Activated gamma-delta T cell treated with Interleukin-2 at 50 U/mL for 16 hours (primary cell): Measurements from ENCODE around the gene ATP5F1B.
A peak's percentile ranks its signal among the peaks of the same experiment; 100 is the strongest.

Experiments
- DNase-seq: peaks from one replicate; pipeline ENCODE4 v3.0.0-alpha.2; 2020

The ATP5F1B gene

DNA sequence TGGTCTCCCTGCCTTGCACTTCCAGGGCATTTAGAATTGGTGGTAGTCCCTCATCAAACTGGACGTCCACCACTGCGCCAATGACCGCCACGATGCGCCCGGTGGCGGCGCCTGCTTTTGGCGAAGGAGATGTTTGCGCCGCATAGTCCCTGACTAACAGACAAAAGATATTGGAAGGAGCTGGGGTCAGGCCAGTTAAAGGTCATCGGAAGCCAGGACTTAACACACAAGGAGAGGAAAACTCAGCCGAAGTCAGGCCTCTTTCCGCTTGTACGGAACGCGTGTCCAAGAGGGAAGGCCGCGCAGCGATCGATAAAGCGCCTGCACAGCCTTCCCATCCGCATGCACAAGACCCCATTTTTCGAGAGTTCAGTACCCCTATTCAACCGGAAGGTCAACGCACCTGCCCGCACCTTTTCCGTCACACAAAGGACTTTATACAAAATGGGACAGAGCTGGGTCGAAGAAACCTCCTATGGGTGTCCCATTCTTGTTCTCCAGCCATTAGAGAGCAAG is 525 bp downstream of the ATP5F1B start:
- DNase-seq, result no peak

DNA sequence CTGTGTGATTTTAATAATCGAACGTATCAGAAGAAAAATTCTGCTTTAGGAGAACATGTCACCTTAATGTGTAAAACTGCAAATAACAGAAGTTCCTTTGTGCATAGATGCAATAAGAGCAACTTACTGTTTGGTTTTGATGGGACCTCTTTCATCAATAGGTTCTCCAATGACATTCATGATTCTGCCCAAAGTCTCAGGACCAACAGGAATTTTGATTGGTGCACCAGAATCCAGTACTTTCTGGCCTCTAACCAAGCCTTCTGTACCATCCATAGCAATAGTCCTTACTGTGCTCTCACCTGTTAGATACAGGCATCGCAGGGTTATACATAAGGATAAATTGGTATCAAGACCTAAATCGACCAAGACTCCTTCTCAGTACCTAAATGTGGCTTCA is 1.1 kb downstream of the ATP5F1B start:
- no peak for DNase-seq

DNA sequence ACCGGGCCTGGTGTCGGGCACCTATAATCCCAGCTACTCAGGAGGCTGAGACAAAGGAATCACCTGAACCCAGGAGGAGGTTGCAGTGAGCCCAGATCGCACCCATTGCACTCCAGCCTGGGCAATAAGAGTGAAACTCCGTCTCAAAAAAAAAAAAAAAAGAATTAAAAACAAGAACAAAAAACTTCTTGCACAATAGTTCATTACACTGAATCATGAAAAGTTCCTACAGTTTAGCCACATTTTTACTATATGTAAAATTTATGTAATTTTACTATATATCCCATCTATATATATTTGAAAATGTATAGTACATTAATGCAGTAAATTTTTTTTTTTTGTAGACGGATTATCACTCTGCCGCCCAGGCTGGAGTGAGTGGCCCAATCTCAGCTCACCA is 4.6 kb downstream of the ATP5F1B start:
- no peak for DNase-seq

DNA sequence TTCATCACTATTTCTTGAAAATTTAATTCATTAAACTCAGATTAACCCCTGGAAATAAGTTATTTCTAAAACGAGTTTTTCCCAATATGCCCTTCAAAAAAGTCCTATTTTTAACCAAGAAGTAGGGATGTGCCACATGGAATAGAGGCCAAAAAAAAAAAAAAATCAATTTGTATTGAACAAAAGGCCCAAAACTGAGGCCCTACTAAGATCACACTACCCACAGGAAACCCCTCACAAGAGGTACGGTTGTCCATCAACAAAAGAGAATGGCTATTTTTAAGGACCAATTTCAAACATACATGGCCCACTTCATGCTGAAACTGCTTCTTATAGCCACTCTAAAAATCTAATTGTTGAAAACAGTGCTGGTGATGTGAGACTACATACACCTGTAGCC is 8.2 kb downstream of the ATP5F1B start:
- DNase-seq, result no peak

DNA sequence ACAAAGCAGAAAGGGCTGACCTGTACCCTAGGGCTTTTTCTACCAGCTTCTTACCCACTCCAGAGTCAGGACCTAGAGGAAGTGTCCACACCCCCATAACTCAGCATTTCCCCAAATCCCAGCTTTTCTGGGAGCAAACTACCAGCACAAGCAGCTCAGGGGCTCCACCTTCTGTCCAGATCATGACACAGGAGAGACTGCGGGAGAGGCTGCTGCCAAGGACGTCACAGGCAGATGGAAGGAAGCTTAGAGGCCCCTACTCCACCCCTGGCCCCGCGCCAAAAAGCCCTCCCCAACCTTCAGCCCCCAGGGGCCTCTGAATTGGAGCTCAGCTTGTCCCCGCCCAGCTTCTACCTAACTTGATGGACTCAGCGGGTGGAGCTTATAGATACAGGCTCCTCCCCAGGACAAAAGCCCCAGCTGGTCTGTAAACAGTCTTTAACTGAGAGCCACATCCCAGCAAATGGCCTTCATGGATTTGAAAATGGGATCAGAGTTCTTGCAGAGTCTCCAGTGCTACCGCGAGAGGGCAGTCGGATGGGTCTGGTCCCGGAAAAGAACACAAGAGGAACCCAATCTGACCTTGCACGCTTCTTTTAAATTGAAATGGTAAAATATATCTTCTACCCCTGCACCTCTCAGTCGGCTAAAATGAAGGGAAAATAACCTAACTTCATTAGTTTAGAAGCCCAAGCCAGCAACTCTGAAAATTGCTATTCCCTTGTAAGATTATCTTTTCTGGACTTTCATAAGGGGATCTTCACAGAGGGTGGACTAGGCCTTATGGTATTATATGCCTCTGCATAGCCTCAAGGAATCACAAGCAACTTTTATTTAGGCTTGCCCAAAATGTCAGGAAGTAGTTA is 8.9 kb downstream of the ATP5F1B start:
- DNase-seq, result peak; percentile 95

DNA sequence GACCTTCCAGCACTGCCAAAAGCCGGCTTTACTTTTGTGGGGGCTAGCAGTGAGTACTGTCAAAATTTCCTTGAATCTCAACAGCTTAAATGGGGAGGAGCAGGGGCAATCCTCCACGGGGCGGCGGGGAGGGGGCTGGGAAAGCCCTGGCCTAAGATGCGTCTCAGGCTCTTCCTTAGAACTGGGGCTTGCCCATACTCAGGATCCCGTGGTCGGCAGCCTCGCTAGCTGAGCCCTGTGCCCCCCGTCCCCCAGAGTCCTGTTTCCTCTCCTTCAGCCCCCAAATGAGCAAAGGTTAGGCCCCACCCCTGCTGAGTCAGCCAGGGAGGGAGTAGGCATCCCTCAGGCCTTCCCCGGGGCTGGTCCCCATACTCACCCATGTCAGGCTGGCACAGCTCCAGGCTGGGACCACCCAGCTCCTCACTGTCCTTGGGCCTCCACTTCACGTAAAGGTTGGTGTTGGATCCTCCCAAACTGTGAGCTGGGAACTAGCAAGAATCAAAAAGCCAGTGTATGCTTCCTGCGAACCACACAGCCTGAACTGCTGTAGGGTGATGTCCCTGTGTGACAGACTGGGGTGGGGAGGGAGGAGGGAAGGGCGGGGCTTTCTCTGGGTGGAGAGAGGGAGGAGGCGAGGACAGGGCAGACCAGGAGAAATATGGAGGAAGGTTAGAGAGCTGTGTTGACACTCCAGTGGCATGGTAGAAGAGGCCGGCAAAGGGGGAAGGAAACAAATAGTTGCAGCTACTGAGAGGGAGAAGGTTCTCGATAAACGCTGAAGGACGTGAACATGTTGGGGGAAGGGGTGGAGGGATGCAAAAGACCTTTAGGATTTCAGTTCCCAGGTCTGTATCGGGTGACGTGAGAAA is 9.7 kb downstream of the ATP5F1B start:
- DNase-seq, result peak; percentile 76

DNA sequence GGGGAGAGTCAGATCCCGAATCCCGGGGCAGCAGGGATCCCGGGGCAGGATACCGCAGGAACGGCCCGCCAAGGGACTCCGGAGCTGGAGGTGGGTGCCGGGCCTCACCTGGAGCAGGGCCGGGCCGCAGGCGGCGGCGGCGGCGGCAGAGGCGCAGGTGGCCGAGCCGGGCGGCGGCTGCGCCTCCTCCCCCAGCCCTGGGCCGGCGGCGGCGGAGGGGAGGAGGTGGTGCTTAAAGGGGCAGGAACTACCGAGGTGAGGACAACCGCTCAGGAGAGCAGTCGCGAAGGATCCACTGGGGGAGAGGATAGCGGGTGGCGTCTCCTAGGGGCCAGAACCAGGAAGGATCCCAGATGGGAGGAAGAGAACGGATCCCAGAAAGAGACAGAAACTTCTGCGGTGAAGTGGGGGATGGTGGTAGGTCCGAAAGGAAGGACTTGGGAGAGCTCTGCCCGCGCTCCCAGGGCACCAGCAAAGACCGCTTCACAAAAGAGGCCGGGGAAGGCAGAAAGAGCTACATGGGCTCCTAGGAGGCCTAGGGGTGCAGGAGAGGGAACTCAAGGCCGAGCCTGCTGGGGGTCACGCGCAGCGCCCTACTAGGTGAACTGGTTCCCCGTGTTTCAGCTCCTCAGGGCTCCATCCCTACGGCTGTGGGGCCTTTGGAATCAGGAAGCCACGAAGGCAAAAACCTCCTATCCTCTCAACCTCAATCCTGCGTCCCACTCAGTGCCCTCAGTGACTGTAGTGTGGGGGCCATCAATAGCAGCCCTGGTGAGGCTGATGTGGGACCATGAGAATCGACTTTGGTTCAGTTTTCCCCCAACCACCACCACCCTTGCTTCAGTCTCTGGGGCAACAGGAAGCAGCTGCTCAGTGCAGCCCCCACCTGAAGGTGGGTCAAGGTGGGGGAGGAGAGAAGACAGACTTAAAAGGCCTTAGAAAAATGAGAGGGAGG is 10.7 kb downstream of the ATP5F1B start:
- peak; percentile 64 for DNase-seq

DNA sequence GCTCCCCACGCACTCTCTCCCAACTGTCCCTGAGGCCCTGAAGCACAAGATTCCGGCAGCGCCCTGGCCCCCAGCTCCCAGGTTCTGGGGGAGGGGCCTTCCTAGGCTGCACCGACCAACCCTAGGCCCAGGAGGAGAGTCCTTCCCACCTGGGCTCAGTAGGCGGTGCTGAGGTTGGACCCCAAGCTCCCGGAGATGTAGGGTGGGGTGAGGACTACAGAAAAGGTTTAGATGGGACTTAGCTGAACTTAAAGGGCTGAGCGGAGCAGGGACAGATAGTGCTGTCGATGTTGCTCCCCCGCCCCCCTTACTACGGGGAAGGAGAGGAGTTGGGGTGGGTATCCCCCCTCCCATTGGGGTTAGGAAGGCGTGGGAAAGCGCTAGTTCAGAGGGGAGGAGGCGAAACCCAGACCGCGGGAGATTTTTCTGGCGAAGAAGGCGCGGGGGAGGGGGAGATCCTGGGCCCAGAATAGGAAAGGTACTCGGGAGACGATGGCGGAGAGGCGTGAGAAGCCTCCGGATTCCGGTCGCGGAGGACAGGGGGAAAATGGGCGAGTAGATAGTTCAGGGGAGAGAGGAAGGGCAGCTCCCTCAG is 11.4 kb downstream of the ATP5F1B start:
- DNase-seq, result peak; percentile 13

DNA sequence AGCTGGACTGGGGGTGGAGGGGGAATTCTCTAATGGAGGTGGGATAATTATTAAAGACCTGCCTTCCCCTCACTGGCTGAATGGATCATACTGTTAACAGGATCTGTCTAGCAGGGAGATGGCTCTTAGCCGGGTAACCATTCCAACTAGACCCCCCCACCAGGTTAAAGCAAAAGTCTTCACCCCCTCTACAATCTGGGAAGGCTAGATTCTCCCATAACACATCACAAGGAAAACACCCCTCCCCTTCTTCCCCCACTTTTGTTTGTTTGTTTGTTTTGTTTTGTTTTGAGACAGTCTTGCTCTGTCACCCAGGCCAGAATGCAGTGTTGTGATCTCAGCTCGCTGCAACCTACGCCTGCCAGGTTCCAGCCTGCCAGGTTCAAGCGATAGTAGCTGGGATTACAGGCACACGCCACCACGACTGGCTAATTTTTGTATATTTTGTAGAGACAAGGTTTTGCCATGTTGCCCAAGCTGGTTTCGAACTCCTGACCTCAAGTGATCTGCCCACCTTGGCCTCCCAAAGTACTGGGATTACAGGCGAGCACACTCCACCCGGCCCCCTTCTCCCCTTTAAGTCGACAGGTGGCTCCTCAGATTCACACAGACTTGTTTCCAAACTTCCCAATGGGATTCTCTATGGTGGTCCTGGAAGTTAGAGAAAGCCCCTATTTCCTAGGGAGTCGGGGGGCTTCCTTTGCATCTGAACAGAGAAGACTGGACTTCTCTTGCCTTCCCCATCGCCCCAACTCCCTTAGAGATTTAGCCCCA is 12.1 kb downstream of the ATP5F1B start:
- no peak for DNase-seq

DNA sequence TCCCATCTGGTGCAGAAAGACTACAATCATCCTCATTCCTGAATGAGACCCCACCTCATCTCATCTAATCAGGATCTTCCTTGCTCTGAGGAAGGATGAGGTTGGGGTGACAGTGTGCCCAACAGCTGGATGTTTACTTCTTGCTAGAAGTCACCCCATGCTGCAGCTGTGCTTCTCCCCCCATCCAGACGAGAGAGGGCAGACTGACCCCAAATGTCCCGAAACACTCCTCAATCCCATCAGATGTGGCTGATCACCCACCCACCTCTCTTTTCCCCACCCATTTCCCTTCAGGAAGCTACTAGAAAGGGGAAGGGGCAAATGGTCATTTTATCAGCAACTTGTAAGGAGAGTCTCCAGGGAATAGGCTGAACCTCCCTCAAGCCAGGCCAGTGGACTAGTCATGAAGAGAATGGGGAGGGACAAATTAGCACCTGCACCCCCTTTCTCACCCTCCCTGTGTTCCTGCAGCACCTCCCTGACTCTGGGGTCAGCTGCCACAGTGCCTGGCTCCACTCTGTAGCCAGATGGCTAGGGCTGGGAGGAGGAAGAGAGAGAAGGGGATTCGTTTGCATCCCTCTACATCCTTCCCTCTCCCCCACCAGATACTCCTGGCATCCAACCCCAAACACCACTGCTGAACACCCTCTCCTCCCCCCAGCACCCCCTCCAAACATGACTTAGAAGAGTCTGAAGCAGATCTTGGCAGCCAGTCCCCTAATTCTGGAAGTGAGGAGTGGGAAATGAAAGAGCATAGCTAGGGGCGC is 12.9 kb downstream of the ATP5F1B start:
- no peak for DNase-seq

DNA sequence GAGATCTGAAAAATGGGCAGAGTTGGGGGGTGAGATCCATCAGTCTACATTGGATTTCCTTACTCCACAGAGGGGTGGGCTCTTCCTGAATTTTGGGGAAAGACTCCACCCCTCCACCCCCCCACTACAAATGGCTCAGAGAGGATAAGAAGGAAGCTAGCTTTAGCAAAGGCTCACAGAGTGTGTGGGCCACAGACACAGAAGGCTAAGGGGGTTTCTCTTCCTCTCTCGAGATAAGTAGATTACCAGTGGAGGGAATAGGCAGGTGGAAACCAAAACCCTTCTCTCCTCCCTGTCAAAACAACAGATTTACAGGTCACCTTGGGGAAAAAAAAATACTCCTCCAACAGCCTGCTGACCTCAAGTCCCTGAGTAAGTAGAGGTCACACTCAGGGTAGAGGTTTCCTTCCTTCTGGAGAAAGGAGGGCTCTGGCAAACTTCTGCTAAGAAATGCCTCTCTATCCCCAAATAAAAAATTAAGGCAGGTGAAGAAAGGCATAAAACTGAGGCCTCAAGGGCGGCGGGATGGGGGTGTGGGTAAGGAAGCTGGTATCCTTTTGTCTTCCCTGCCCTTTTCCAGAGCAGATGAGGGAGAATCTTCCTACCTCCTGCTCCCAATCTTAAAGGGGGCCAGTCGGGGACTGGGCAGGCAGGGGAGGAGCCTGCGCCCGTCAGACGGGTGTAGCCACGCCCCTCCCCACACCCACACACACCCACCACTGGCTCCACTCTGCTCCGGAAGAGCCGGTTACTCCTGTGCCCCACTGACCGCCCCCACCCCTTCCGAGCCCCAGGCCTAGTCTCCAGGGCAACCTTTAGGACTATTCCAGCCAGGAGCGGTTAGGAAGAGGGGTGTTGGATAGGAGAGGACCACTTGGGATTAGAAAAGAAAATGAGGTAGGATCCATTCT is 13.7 kb downstream of the ATP5F1B start:
- peak; percentile 52 for DNase-seq

DNA sequence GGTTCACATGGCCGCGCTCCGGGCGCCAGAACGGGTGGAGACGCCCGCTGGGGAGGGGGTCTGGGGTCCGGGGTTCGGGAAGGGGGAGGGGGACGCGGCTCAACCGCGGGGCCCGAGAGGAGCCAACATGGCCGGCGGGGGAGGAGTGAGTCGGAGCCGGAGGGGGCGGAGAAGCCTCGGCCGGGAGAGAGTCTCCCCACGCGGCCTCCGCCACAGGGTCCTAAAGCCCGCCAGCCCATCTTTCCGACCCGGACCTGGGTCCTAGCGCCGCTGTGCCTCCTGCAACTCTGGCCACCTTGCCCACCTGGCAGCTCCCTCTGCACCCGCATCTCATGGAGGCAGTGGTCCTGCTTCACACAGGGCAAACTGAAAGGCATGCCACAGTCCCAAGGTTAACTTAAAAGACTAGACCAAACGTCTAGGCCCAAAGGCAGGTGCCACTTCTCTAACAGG is 15.6 kb downstream of the ATP5F1B start, which contains the start of gene BAZ2A:
TSS of gene BAZ2A (minus strand) at position 147 of the 453 bp plus-strand sequence. CDS start 12,796 bp downstream, outside the sequence.
- peak; percentile 82 for DNase-seq

DNA sequence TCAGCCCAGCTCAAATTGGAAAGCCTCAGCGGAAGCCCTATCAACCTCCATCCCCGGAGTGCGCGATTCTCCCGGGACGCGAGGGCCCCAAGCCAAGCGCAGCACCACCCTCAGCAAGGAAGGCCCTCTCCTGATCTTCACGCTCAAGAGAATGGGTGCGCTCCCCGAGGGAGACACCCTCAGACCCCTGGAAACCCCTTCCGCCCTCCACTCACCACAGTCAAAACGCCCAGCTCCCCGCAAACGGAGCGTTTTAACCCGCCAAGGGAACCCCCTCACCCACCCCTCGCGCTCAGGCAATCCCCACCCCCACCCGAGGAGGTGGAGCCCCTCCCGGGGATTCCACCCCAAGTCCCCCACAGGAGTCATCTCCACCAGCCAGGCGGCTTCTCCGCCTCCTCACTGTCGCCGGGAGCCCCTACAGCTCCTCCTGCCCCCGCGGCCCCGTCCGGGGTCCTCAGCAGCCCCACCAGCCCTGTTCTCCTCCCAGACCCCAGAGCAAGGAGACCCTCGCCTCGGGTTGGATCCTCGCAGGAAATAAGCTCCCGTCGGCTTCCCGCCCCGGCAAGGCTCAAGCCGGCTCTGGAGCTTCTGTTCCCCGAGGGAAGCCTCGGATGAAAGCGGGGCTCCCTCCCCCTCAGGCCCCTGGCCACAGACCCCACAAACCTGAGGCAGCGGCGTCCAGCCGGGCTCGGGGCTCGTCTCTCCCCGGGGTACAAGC is 16.2 kb downstream of the ATP5F1B start:
- DNase-seq, result peak; percentile 35

DNA sequence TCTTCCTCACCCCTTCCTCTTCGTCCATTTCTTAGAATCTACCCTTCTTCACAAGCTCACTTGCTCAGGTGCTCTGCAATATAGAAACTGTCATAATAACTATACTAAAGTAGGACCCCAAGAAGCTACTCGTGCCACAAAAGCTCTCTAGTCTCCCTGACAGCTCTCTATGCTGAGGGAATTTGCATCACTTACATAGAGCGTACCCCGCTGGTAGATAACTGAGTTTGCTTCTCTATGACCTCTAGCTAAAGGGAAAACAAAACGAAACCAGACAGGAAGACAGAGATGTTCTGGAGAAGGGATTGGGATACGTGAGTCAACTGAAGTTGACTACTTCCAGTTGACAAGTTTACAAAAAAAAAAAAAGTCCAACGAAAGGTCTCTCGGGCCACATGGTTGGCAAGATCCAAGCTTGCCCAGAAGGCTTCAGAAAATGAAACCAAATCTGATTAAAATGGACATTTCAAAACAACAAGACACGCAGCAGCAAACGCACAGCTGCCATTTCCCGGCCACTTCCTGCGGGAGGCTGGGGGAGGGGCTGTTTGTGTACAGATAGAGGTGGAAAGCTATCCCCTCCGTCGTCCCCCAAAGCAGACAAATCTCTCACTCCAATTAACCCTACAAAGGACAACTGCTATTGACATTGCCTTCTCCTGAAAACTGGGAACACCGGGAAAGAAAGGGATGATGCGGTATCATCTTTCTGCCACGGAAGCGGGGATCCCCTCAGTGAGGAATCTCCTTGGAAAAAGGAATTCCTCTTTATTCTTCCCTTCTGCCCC is 16.9 kb downstream of the ATP5F1B start:
- DNase-seq, result peak; percentile 69

DNA sequence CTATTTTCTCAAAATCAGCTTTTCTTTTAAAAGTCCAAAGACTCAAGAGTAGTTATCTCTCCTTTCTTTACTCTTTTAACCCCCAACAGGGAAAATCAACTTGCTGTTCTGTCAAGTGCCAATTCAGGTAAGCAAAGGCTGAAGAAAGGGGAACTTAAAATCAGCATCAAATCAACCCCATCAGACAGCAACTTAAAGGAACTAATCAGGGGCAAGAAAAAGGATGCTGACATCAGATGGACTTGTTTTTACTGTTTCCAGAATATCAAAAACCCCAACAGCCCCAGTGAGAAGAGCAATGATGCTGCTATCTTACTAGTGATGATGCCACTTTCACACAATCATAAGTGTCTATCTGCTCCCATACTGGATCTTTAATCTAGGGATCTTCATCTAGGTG is 19.1 kb downstream of the ATP5F1B start:
- DNase-seq, result no peak

DNA sequence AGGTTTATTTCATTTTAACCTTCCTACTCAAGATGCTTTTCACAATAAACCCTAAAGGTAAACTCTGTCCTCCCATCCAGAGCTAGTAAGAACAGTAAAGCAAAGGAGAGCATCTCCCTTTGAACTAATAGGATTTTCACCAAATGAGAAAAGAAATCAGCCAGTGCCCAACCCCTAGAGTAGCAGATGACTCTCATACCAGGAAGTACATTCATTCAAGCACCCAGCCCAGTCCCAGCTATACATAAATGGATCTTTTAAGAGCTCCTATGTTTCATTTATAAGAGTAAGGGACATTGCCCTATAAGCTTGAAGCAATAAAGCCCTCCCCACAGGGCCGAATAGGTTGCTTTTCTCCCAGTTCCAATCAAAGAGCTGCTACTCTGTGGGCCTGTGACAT is 23.2 kb downstream of the ATP5F1B start:
- no peak for DNase-seq

DNA sequence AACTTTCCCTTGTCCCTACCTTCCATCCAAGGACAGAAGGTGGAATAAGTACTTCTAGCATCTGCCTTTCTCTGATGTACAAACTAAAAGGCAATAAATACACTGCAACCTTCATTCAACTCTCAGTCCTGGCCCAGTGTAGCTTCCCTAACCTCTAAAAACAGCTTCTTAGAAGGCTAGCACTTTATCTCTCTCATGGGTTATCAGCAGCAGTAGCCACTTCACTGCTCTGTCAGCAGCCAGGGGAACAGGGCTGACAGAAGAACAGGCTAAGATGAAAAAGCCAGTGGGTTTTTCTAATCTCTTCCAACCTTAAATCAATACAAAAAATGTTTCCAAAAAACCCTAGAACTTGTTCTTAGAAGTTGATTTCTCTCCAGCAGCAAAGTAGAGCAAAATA is 28.9 kb downstream of the ATP5F1B start:
- DNase-seq, result no peak

DNA sequence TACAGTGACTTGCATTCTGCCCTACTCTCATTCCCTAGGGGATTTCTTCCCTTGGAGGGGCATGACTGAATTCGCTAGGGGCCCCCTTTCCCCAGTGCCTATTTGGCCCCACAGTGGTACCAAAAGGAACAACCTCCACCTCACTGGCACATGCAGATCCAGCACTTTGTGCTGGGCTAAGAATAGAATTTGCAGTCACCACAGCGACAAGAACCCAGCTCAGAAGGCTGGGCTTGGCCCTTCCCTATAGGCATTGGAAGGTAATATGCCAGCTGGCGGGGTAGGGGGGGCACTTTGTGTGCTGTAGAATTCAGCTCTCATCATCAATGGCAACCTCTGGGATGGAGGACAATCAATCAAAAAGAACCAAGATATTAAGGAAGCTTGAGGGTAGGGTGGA is 29.5 kb downstream of the ATP5F1B start:
- DNase-seq, result no peak
